Rectal smooth muscle tissue (tissue), 1 donor: Measurements from ENCODE around the gene CA12.
"Not testable (repeated sequence)": the region's sequence is repeated elsewhere in the genome, so short reads cannot be mapped to it uniquely, and the experiment has no call there.

ENCODE experiments used
- H3K27ac ChIP-seq: one replicate; pipeline ENCODE4 v1.7.0; 2013; ENCODE audit warnings: low read depth, low read length, inconsistent platforms
- H3K27me3 ChIP-seq: one replicate; pipeline ENCODE4 v1.7.0; 2013; ENCODE audit warnings: low read length; ENCODE audit not compliant: control insufficient read depth, insufficient read depth
- H3K36me3 ChIP-seq: one replicate; pipeline ENCODE4 v1.7.0; 2013; ENCODE audit warnings: low read length; ENCODE audit not compliant: control insufficient read depth, insufficient read depth
- H3K4me1 ChIP-seq: one replicate; pipeline ENCODE4 v1.7.0; 2013; ENCODE audit warnings: low read length; ENCODE audit not compliant: control insufficient read depth, insufficient read depth
- H3K4me3 ChIP-seq: one replicate; pipeline ENCODE4 v1.7.0; 2013; ENCODE audit warnings: low read length
- H3K9ac ChIP-seq: one replicate; pipeline ENCODE4 v1.7.0; 2013; ENCODE audit warnings: low read length

The CA12 gene

GRCh38 chr15:63347074-63347857 lies 34.4 kb downstream of the CA12 start:
- H3K4me3 ChIP-seq, result no peak overlapping the region
- H3K36me3 ChIP-seq, result no peaks in the 10 kb centered on the region
- H3K9ac ChIP-seq, result no peak overlapping the region
- no peaks in the 10 kb centered on the region for H3K4me1 ChIP-seq
- H3K27ac ChIP-seq, result no peak overlapping the region
- no peaks in the 10 kb centered on the region for H3K27me3 ChIP-seq

- peaks cover 1% of the 10 kb centered on the region for H3K36me3 ChIP-seq
- no peaks in the 10 kb centered on the region for H3K4me1 ChIP-seq
- H3K27ac ChIP-seq, result no peak overlapping the region
- H3K9ac ChIP-seq, result no peak overlapping the region
- no peak overlapping the region for H3K4me3 ChIP-seq
- no peaks in the 10 kb centered on the region for H3K27me3 ChIP-seq
Measured at GRCh38 chr15:63345391-63345752, 36.3 kb downstream of the CA12 start.

GRCh38 chr15:63344731-63345390 lies 36.8 kb downstream of the CA12 start:
- H3K27me3 ChIP-seq, result no peaks in the 10 kb centered on the region
- no peak overlapping the region for H3K27ac ChIP-seq
- no peak overlapping the region for H3K9ac ChIP-seq
- no peaks in the 10 kb centered on the region for H3K4me1 ChIP-seq
- no peak overlapping the region for H3K4me3 ChIP-seq
- peaks cover 4% of the 10 kb centered on the region for H3K36me3 ChIP-seq

- H3K4me1 ChIP-seq, H3K9ac ChIP-seq, H3K27me3 ChIP-seq, H3K27ac ChIP-seq, H3K36me3 ChIP-seq, H3K4me3 ChIP-seq: not testable (repeated sequence)
Measured at GRCh38 chr15:63342996-63343562, 38.6 kb downstream of the CA12 start.

- Histone ChIP-seq H3K36me3 (peaks cover 4% of the 10 kb centered on the region), H3K4me3 (no peak overlapping the region), H3K27me3 (no peaks in the 10 kb centered on the region), H3K27ac (no peak overlapping the region), H3K9ac (no peak overlapping the region), H3K4me1 (no peaks in the 10 kb centered on the region)
Measured at GRCh38 chr15:63341898-63342297, 39.7 kb downstream of the CA12 start.

- Histone ChIP-seq H3K36me3 (peaks cover 4% of the 10 kb centered on the region), H3K9ac (no peak overlapping the region), H3K4me1 (no peaks in the 10 kb centered on the region), H3K4me3 (no peak overlapping the region), H3K27ac (no peak overlapping the region), H3K27me3 (no peaks in the 10 kb centered on the region)
Measured at GRCh38 chr15:63340878-63341277, 40.8 kb downstream of the CA12 start.

GRCh38 chr15:63340353-63340752 lies 41.3 kb downstream of the CA12 start:
- Histone ChIP-seq H3K4me1 (no peaks in the 10 kb centered on the region), H3K9ac (no peak overlapping the region), H3K27me3 (no peaks in the 10 kb centered on the region), H3K27ac (no peak overlapping the region), H3K36me3 (peaks cover 4% of the 10 kb centered on the region), H3K4me3 (no peak overlapping the region)

- Histone ChIP-seq H3K4me3 (no peak overlapping the region), H3K27me3 (no peaks in the 10 kb centered on the region), H3K4me1 (no peaks in the 10 kb centered on the region), H3K36me3 (peaks cover 4% of the 10 kb centered on the region), H3K9ac (no peak overlapping the region), H3K27ac (no peak overlapping the region)
Measured at GRCh38 chr15:63339836-63340235, 41.8 kb downstream of the CA12 start.

GRCh38 chr15:63339006-63339766 lies 42.5 kb downstream of the CA12 start:
- no peaks in the 10 kb centered on the region for H3K4me1 ChIP-seq
- no peak overlapping the region for H3K4me3 ChIP-seq
- H3K9ac ChIP-seq, result no peak overlapping the region
- peaks cover 4% of the 10 kb centered on the region for H3K36me3 ChIP-seq
- H3K27me3 ChIP-seq, result no peaks in the 10 kb centered on the region
- no peak overlapping the region for H3K27ac ChIP-seq

- Histone ChIP-seq H3K4me1 (no peaks in the 10 kb centered on the region), H3K4me3 (no peak overlapping the region), H3K9ac (no peak overlapping the region), H3K27me3 (no peaks in the 10 kb centered on the region), H3K36me3 (peaks cover 4% of the 10 kb centered on the region), H3K27ac (no peak overlapping the region)
Measured at GRCh38 chr15:63338170-63338569, 43.5 kb downstream of the CA12 start.

GRCh38 chr15:63337046-63337445 lies 44.6 kb downstream of the CA12 start:
- no peak overlapping the region for H3K4me3 ChIP-seq
- H3K27ac ChIP-seq, result no peak overlapping the region
- H3K27me3 ChIP-seq, result no peaks in the 10 kb centered on the region
- H3K4me1 ChIP-seq, result no peaks in the 10 kb centered on the region
- H3K9ac ChIP-seq, result no peak overlapping the region
- H3K36me3 ChIP-seq, result peaks cover 4% of the 10 kb centered on the region

GRCh38 chr15:63335543-63336240 lies 46.0 kb downstream of the CA12 start:
- Histone ChIP-seq H3K27me3 (no peaks in the 10 kb centered on the region), H3K4me1 (no peaks in the 10 kb centered on the region), H3K27ac (no peak overlapping the region), H3K4me3 (no peak overlapping the region), H3K36me3 (peaks cover 4% of the 10 kb centered on the region), H3K9ac (no peak overlapping the region)
